GM23248 (cell line): ENCODE results near the gene HOXA11. TPM values are rescaled to one million over a fixed set of nuclear protein-coding genes. Genes with fewer than 3 reads are reported as not detected.

ENCODE experiments used
- DNase-seq: peaks from one replicate; pipeline ENCODE4 v3.0.0-alpha.2; 2015
- H2AFZ ChIP-seq: fragments of 200-600 bp; sonication (generic); 2 replicates; pipeline ENCODE4 v1.6.1; 2016; ENCODE audit warnings: antibody characterized with exemption
- H3F3A ChIP-seq: fragments of 200-600 bp; sonication (generic); 2 replicates; pipeline ENCODE4 v1.6.1; 2016; ENCODE audit warnings: mild to moderate bottlenecking, antibody characterized with exemption, mixed run types; ENCODE audit not compliant: insufficient read depth
- H3K27ac ChIP-seq: fragments of 200-600 bp; sonication (generic); 2 replicates; pipeline ENCODE4 v1.5.1; 2016; ENCODE audit warnings: mild to moderate bottlenecking
- H3K27me3 ChIP-seq: fragments of 200-600 bp; sonication (generic); replicated peaks from 2 replicates; pipeline ENCODE4 v1.6.1; 2016; ENCODE audit warnings: mild to moderate bottlenecking; ENCODE audit not compliant: insufficient read depth
- H3K36me3 ChIP-seq: fragments of 200-600 bp; sonication (generic); 2 replicates; pipeline ENCODE4 v1.6.1; 2016; ENCODE audit warnings: low read depth, mild to moderate bottlenecking
- H3K4me1 ChIP-seq: fragments of 200-600 bp; sonication (generic); 2 replicates; pipeline ENCODE4 v1.6.1; 2016; ENCODE audit warnings: mild to moderate bottlenecking; ENCODE audit not compliant: insufficient read depth
- H3K4me2 ChIP-seq: fragments of 200-600 bp; sonication (generic); one replicate; pipeline ENCODE4 v1.6.1; 2016; ENCODE audit warnings: mild to moderate bottlenecking; ENCODE audit not compliant: unreplicated experiment
- H3K4me3 ChIP-seq: fragments of 200-600 bp; sonication (generic); 2 replicates; pipeline ENCODE4 v1.5.1; 2016; ENCODE audit warnings: mild to moderate bottlenecking
- H3K79me2 ChIP-seq: fragments of 200-600 bp; sonication (generic); 2 replicates; pipeline ENCODE4 v1.6.1; 2016; ENCODE audit warnings: mild to moderate bottlenecking; ENCODE audit not compliant: insufficient read depth
- H3K9ac ChIP-seq: fragments of 200-600 bp; sonication (generic); 2 replicates; pipeline ENCODE4 v1.6.1; 2016; ENCODE audit warnings: mild to moderate bottlenecking
- H3K9me2 ChIP-seq: fragments of 200-600 bp; sonication (generic); 2 replicates; pipeline ENCODE4 v1.6.1; 2016; ENCODE audit warnings: mixed run types, mild to moderate bottlenecking, moderate library complexity; ENCODE audit not compliant: insufficient read depth
- H3K9me3 ChIP-seq: fragments of 200-600 bp; sonication (generic); one replicate; pipeline ENCODE4 v1.6.1; 2017; ENCODE audit warnings: low read depth
- H4K20me1 ChIP-seq: fragments of 200-600 bp; sonication (generic); 2 replicates; pipeline ENCODE4 v1.6.0; 2016; ENCODE audit not compliant: insufficient read depth
- EZH2 ChIP-seq: fragments of 200-600 bp; sonication (generic); IDR thresholded peaks from 2 replicates; pipeline ENCODE4 v1.6.1; 2018; ENCODE audit warnings: antibody characterized with exemption, mild to moderate bottlenecking; ENCODE audit not compliant: insufficient read depth, poor library complexity, severe bottlenecking
- EZH2phosphoT487 ChIP-seq: fragments of 200-600 bp; sonication (generic); IDR thresholded peaks from 2 replicates; pipeline ENCODE4 v1.6.1; 2018; ENCODE audit warnings: antibody characterized with exemption, moderate library complexity, mild to moderate bottlenecking, low read depth; ENCODE audit not compliant: insufficient read depth
- WGBS, 2 experiments: methylation state at CpG; one replicate each; pipeline ENCODE4 v1.1.6; 2015 to 2017; ENCODE audit warnings: low lambda C conversion rate in 2 of 2, low coverage in 1 of 2; ENCODE audit errors: missing lambda C conversion rate in 2 of 2; 5-methylcytosine and 5-hydroxymethylcytosine counted together
- in situ Hi-C: fragments of 300-500 bp; cut with MboI; formaldehyde crosslinking; loops from 2 replicates; pipeline ENCODE4 v1.15.0; 2020
- polyA plus RNA-seq: library from polyadenylated mRNA; unstranded; fragments of >200 nt; fragmentation: Nextera tagmentation; extraction: Ambion mirVana; gene quantifications from 2 replicates; pipeline ENCODE4 v1.2.1, GENCODE V29; 2016
- total RNA-seq: library from RNA; depleted of rRNA; stranded (reverse); fragments of >200 nt; shearing (Covaris generic); gene quantifications from 2 replicates; pipeline ENCODE4 v1.2.3, GENCODE V29; 2014

HOXA11 gene
- total and polyA plus RNA-seq, 2 experiments from 2014 or later: 8.0 to 8.3 TPM

DNA sequence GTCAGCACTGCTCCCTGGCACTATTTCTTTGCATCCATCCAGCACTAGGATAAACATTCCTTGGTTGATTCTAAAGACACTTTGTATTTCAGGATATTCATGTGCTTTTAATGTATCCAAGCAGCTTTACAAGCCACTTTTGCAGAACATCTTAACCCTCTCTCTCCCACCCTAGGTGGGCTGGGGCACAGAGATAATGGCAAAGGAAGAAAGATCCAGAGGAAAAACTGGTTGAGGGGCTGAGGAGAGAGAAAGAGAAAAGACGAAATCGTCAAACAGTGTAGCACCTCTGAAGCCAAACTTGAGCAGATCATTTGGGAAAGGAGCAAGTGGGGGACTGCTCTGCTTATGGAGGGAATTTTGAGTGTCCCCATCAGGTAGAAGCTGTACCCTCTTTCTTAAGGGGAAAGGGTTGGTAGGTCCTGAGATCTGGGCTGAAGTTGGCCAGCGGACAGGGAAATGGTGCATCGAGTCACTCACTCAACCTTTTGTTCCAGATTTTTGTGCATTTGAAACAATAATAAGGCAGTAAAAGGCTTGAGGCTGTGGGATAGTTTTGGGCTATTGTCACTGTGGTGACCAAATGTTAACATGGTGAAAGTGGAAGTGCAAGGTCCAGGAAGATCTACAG lies 19.0 kb upstream of the HOXA11 start:
- H3K9me3 ChIP-seq: no peaks in the 10 kb centered on the region
- H3K4me3 ChIP-seq: no peak overlapping the region
- H3K9ac ChIP-seq: no peak overlapping the region
- H3K79me2 ChIP-seq: no peaks in the 10 kb centered on the region
- no peak for TF ChIP-seq EZH2
- TF ChIP-seq EZH2phosphoT487: no peak
- no peak overlapping the region for H3K4me2 ChIP-seq
- no peak overlapping the region for H2AFZ ChIP-seq
- in situ Hi-C loops: loop anchor here (10.0 kb wide), 3 partner anchors 381 to 721 kb away; no protein-coding TSS in a partner anchor
- DNase-seq: no peak
- peaks cover 28% of the 10 kb centered on the region for H3K27me3 ChIP-seq
- no peaks in the 10 kb centered on the region for H3K4me1 ChIP-seq
- no peaks in the 10 kb centered on the region for H3K36me3 ChIP-seq
- H3K9me2 ChIP-seq: no peaks in the 10 kb centered on the region
- H3K27ac ChIP-seq: no peak overlapping the region
- H3F3A ChIP-seq: peaks cover 5% of the 10 kb centered on the region; the same call in 1 of the 2 replicates
- no peaks in the 10 kb centered on the region for H4K20me1 ChIP-seq
- WGBS, 2 experiments: 95% methylated on average over 4 of the region's 4 CpGs

DNA sequence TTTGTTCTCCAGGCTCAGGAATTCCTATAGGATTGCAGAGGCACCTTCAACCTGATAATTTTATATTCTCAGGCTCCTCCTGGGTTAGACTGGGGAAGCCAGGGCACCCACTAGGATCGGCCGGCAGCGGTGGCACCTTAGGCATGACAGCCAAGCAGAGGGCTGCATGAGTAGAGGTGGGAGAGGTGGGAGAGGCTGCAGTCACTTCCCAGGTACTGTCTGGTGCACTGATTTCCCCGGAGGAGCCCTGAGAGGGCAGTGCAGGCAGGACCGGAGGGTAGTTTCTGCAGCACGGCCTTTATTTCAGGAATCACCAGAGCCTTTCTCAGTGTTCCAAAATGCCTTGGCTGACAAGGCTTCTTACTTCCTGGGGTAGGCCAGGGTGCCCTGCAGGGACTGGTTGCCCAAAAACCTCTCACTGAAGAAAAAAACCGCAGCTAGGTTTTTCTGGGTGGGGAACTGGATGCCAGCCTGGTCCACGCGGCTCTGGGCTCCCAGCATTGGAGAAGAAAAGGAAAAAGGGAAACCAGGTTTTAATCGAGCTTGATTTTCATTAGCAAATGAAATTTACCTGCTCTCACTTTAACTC lies 18.4 kb upstream of the HOXA11 start:
- peaks cover 34% of the 10 kb centered on the region for H3K27me3 ChIP-seq
- H2AFZ ChIP-seq: no peak overlapping the region
- H3K9ac ChIP-seq: no peak overlapping the region
- H3K36me3 ChIP-seq: no peaks in the 10 kb centered on the region
- H3K79me2 ChIP-seq: no peaks in the 10 kb centered on the region
- H3K9me2 ChIP-seq: no peaks in the 10 kb centered on the region
- H3K27ac ChIP-seq: no peak overlapping the region
- H3K9me3 ChIP-seq: no peaks in the 10 kb centered on the region
- no peak overlapping the region for H3K4me2 ChIP-seq
- in situ Hi-C loops: loop anchor here (10.0 kb wide), 3 partner anchors 381 to 721 kb away; no protein-coding TSS in a partner anchor
- no peak overlapping the region for H3K4me3 ChIP-seq
- TF ChIP-seq EZH2phosphoT487 (no peak), EZH2 (no peak)
- WGBS, 2 experiments: 71 to 78% methylated on average over 10 of the region's 10 CpGs
- no peak for DNase-seq
- H3K4me1 ChIP-seq: no peaks in the 10 kb centered on the region
- H3F3A ChIP-seq: peaks cover 5% of the 10 kb centered on the region; the same call in 1 of the 2 replicates
- H4K20me1 ChIP-seq: no peaks in the 10 kb centered on the region

DNA sequence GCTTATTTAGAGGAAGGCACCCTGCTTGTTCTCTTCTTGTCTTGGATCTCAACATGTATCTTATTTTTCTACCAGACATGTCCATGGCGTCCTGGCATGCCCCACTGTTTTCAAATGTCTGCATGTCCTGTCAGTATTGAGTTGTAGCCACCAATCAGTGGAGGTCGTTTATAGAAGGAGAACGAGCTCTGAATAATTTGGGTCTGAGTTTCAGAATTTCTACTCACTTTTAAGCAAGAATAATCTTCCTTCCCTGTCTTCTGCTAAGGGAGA lies 17.8 kb upstream of the HOXA11 start:
- Histone ChIP-seq H2AFZ (no peak overlapping the region), H3K27me3 (peaks cover 38% of the 10 kb centered on the region), H3K27ac (no peak overlapping the region), H3K4me3 (no peak overlapping the region), H3K4me2 (no peak overlapping the region), H3K9me3 (no peaks in the 10 kb centered on the region), H3K4me1 (no peaks in the 10 kb centered on the region), H3F3A (peaks cover 5% of the 10 kb centered on the region; the same call in 1 of the 2 replicates), H3K9ac (no peak overlapping the region), H3K36me3 (no peaks in the 10 kb centered on the region), H3K9me2 (no peaks in the 10 kb centered on the region), H3K79me2 (no peaks in the 10 kb centered on the region), H4K20me1 (no peaks in the 10 kb centered on the region)
- in situ Hi-C loops: loop anchor here (10.0 kb wide), 3 partner anchors 382 to 722 kb away; no protein-coding TSS in a partner anchor
- TF ChIP-seq EZH2phosphoT487 (no peak), EZH2 (no peak)
- DNase-seq: no peak
- WGBS, 2 experiments: 95 to 98% methylated on average over 3 of the region's 3 CpGs

DNA sequence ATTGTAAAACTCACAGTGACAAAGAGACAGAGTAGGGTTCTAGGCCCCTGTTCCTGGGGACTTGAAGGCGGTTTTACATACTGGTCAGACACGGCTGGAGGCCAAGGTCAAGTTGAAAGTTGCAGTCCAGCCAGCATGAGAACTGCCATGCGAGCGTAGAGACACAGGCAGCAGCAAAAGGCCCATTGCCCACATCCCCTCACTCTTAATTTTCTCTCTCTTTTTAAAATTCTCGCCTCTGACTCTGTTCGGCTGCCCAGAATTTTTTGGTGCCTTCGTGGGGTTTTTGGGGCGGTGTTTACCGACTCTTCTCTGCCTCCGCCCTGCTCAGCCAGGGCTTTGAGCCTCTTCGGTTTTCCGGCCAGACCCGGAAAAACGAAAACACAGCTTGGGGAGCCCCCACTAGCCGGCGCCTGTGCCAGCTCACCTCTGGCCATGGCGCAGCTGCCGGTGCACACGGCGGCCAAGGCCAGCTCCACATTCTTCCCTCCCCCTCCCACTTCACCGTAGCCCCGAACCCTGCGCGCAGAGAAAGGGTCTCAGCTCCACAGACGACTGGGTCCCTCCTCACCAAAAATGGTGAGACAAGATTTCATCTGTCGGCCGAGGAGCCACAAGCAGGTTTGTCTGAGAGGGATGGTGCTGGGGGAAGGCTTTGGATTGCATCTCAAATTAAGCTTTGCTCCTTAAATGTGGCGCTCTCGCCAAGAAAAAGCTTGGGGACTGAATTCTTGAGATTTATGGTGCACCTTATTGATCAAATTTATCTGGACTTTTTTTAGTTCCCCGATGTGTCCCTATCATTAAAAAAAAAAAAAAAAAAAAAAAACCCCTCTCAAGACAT lies 17.2 kb upstream of the HOXA11 start:
- H3K4me3 ChIP-seq: no peak overlapping the region
- peaks cover 6% of the 10 kb centered on the region; the same call in 1 of the 2 replicates for H3F3A ChIP-seq
- DNase-seq: no peak
- no peaks in the 10 kb centered on the region for H4K20me1 ChIP-seq
- H3K4me2 ChIP-seq: no peak overlapping the region
- no peak overlapping the region for H3K9ac ChIP-seq
- H2AFZ ChIP-seq: no peak overlapping the region
- WGBS, 2 experiments: 83 to 86% methylated on average over 30 of the region's 30 CpGs
- no peaks in the 10 kb centered on the region for H3K9me3 ChIP-seq
- H3K27me3 ChIP-seq: peaks cover 39% of the 10 kb centered on the region
- H3K36me3 ChIP-seq: no peaks in the 10 kb centered on the region
- no peaks in the 10 kb centered on the region for H3K4me1 ChIP-seq
- in situ Hi-C loops: loop anchor here (10.0 kb wide), 3 partner anchors 383 to 723 kb away; no protein-coding TSS in a partner anchor
- no peak overlapping the region for H3K27ac ChIP-seq
- no peaks in the 10 kb centered on the region for H3K79me2 ChIP-seq
- TF ChIP-seq EZH2phosphoT487 (no peak), EZH2 (no peak)
- no peaks in the 10 kb centered on the region for H3K9me2 ChIP-seq
